Lower lobe of right lung (tissue), 2 donors: ENCODE data around the gene IPCEF1. TPM values are rescaled to one million over a fixed set of nuclear protein-coding genes. Genes with fewer than 3 reads are reported as not detected.

Experiments used
- ATAC-seq, 2 donors: fragments of 200-7000 bp; cut with Tn5 transposase; one replicate each; pipeline ENCODE4 v1.9.1; 2020 to 2022; ENCODE audit warnings: mild to moderate bottlenecking in 2 of 2, moderate library complexity in 2 of 2
- DNase-seq: peaks from one replicate; pipeline ENCODE4 v3.0.0-alpha.2; 2020
- H3K27ac ChIP-seq: fragments of 200-600 bp; one replicate; pipeline ENCODE4 v1.8.0; 2022
- H3K27me3 ChIP-seq: fragments of 200-600 bp; one replicate; pipeline ENCODE4 v1.8.0; 2022; ENCODE audit warnings: low read depth
- H3K36me3 ChIP-seq: fragments of 200-600 bp; one replicate; pipeline ENCODE4 v1.8.0; 2022; ENCODE audit warnings: mild to moderate bottlenecking
- H3K4me1 ChIP-seq: fragments of 200-600 bp; one replicate; pipeline ENCODE4 v1.8.0; 2022
- H3K4me3 ChIP-seq: fragments of 200-600 bp; one replicate; pipeline ENCODE4 v1.8.0; 2022; ENCODE audit warnings: mild to moderate bottlenecking
- H3K9me3 ChIP-seq: fragments of 200-600 bp; one replicate; pipeline ENCODE4 v1.8.0; 2022
- intact Hi-C: fragments of 100-400 bp; cut with DNase I; formaldehyde crosslinking; loops from one replicate; pipeline ENCODE4 v1.11.0; 2022
- total RNA-seq: library from RNA; stranded (reverse); fragmentation: NEBNext Ultra II Directional; extraction: Animal tissue kit (Norgen Biotek cat#: 25700); gene quantifications from one replicate; pipeline ENCODE4 v1.2.1, GENCODE V29; 2021
- TF ChIP-seq, protein P1 (sequence below): fragments of 200-600 bp; IDR thresholded peaks from one replicate; pipeline ENCODE4 v1.8.0; 2022; ENCODE audit warnings: antibody characterized with exemption, mild to moderate bottlenecking
- donor health status: DM: no; HTN: yes; CAD: no; lungs with severe emphysema.

IPCEF1 gene
- total RNA-seq, 1 donor from 2014 or later, result 7.9 TPM

DNA sequence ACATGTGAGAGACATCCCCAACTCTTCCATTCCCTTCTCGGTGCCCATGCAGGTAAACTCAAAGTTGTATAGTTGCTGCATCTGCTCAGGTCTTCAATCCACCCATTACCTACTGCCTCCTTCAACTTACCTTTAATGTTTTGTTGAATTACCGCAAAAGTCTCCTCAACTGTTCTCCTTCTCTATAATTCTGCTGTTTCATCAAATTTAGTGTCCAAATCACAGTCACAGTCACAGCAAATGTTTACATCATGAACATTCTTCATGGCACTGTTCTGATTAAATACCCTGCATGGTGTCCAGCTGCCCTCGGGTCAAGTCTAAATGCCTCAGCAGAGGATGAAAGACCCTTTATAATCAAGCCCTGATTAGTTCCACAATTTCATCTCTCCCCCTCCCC is 130.1 kb downstream of the IPCEF1 start:
- no peaks in the 10 kb centered on the region for H3K9me3 ChIP-seq
- no peak overlapping the region for H3K27ac ChIP-seq
- ATAC-seq (no peak), DNase-seq (no peak)
- intact Hi-C loops, result no loop called here
- no peaks in the 10 kb centered on the region for H3K4me1 ChIP-seq
- H3K27me3 ChIP-seq, result no peaks in the 10 kb centered on the region
- H3K36me3 ChIP-seq, result no peaks in the 10 kb centered on the region
- H3K4me3 ChIP-seq, result no peak overlapping the region
- TF ChIP-seq, protein P1, sequence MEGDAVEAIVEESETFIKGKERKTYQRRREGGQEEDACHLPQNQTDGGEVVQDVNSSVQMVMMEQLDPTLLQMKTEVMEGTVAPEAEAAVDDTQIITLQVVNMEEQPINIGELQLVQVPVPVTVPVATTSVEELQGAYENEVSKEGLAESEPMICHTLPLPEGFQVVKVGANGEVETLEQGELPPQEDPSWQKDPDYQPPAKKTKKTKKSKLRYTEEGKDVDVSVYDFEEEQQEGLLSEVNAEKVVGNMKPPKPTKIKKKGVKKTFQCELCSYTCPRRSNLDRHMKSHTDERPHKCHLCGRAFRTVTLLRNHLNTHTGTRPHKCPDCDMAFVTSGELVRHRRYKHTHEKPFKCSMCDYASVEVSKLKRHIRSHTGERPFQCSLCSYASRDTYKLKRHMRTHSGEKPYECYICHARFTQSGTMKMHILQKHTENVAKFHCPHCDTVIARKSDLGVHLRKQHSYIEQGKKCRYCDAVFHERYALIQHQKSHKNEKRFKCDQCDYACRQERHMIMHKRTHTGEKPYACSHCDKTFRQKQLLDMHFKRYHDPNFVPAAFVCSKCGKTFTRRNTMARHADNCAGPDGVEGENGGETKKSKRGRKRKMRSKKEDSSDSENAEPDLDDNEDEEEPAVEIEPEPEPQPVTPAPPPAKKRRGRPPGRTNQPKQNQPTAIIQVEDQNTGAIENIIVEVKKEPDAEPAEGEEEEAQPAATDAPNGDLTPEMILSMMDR, result no peak

DNA sequence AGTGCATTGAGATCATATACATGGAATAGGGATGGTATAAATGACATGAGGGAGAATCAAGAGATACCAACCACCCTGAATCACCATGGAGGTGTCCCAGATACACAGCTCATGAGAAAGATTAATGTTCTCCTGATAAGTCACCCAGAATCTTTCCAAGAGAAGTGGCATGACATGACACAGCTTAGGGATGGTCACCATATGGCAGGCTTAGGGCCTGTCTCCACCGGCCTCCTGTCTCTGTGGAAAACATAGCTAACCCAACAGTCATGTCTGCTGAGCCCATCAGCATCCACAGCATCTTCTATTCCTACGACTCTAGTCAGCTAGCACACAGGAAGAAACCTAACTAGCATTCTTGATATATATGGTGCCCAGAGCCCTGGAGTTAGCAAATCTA is 133.3 kb downstream of the IPCEF1 start:
- intact Hi-C loops, result no loop called here
- Histone ChIP-seq H3K4me3 (no peak overlapping the region), H3K36me3 (no peaks in the 10 kb centered on the region), H3K4me1 (no peaks in the 10 kb centered on the region), H3K27ac (no peak overlapping the region), H3K9me3 (no peaks in the 10 kb centered on the region), H3K27me3 (no peaks in the 10 kb centered on the region)
- no peak for DNase-seq
- ATAC-seq, result no peak
- TF ChIP-seq, protein P1, result no peak

DNA sequence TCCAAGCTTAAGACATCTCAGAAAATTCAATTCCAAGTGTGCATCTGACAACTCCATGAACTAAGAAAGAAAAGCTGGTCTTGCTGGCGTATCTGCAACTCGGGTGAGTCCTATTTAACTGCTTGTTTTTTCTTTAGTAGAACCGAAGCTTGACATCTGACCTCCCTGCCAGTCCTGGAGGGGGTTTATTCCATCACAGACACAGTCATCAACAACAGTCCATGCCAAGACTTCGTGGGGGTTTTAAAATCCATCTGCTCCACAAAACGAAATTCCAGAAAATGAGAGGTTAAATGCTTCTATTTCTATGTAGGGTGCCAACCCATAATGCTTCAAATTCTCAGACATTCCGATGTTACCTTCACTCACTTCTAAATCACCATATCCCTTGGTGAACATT is 133.9 kb downstream of the IPCEF1 start:
- Histone ChIP-seq H3K27ac (no peak overlapping the region), H3K9me3 (no peaks in the 10 kb centered on the region), H3K27me3 (no peaks in the 10 kb centered on the region), H3K4me1 (no peaks in the 10 kb centered on the region), H3K4me3 (no peak overlapping the region), H3K36me3 (no peaks in the 10 kb centered on the region)
- TF ChIP-seq, protein P1, result no peak
- ATAC-seq, result no peak
- intact Hi-C loops, result no loop called here
- no peak for DNase-seq

DNA sequence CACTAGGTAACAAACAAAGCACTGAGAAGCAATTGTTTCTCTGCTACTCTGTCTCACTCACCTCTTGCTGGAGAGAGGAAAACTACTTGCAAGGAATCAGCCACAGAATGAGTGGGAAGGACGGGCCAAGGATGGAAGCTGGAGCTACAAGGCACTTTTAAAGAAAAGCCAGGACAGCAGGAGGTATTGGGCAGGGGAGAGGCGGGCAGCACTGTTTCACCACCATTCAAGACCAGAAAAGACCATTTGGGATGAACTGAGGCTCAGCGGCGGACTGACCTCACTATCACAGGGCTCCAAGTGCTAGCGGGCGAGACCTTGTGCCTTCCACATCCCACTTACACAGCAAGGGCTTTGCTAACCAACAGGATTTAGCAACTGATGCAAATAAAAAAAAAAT is 137.4 kb downstream of the IPCEF1 start:
- no peak for ATAC-seq
- Histone ChIP-seq H3K4me3 (no peak overlapping the region), H3K36me3 (no peaks in the 10 kb centered on the region), H3K9me3 (no peaks in the 10 kb centered on the region), H3K27ac (no peak overlapping the region), H3K27me3 (no peaks in the 10 kb centered on the region), H3K4me1 (no peaks in the 10 kb centered on the region)
- TF ChIP-seq, protein P1, result no peak
- intact Hi-C loops, result no loop called here
- no peak for DNase-seq

DNA sequence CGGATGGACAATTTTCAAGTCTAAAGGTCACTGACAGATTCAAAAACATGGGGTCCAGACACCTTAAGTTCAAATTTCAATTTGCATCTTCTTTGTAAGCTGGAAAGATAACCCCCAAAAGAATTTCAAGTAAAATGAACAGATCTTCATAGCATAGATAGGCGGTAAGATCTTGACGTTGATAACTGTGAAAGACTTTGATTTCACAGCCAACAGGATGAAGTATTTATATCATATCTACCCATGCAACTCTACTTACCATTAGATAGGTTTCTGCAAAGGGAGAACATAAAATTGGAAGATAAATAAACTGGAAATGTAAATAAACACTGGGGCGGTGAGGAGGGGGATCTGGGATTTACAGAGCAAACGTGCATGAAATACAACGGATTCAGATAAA is 137.8 kb downstream of the IPCEF1 start:
- Histone ChIP-seq H3K9me3 (no peaks in the 10 kb centered on the region), H3K27me3 (no peaks in the 10 kb centered on the region), H3K4me3 (no peak overlapping the region), H3K36me3 (no peaks in the 10 kb centered on the region), H3K4me1 (no peaks in the 10 kb centered on the region), H3K27ac (no peak overlapping the region)
- DNase-seq, result no peak
- ATAC-seq, result no peak
- TF ChIP-seq, protein P1, result no peak
- intact Hi-C loops, result no loop called here

DNA sequence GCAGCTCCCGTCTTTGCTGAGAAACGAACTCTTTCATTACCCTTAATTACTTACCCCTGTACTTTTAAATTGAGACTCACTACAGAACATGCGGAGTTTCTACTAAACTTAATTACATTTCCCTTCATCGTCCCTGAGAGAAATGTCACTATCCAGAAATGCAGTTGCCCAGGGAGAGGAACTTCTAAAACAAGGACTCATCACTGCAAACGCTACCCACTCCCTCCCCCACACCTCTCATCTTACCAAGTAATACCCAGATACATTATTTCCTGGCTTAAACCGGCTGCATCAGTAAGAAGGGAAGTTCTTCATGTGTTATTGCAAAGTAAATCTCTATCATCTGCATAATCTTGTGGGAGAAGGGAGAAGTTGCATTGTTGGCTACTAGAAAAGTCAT is 138.3 kb downstream of the IPCEF1 start:
- Histone ChIP-seq H3K4me1 (no peaks in the 10 kb centered on the region), H3K9me3 (no peaks in the 10 kb centered on the region), H3K27ac (no peak overlapping the region), H3K27me3 (no peaks in the 10 kb centered on the region), H3K36me3 (no peaks in the 10 kb centered on the region), H3K4me3 (no peak overlapping the region)
- intact Hi-C loops, result no loop called here
- ATAC-seq (no peak), DNase-seq (no peak)
- TF ChIP-seq, protein P1, result no peak
